ENCODE data around the gene SRGAP3.

The SRGAP3 gene

GRCh38 chr3:9026320-9027045, 223.0 kb downstream of the SRGAP3 start:
- H3K27ac ChIP-seq = no peak overlapping the region
- H4K20me1 ChIP-seq = no peaks in the 10 kb centered on the region
- TF ChIP-seq Cebpa-rat (IDR thresholded peaks at IDR 0.05) = no peak
- no peak overlapping the region for H3K9ac ChIP-seq
- no peak overlapping the region for H3K4me3 ChIP-seq
- H3K4me1 ChIP-seq = no peaks in the 10 kb centered on the region
- H3K9me3 ChIP-seq = no peaks in the 10 kb centered on the region
- H3K4me2 ChIP-seq = no peak overlapping the region
- H3K36me3 ChIP-seq = 0 out of 2 replicates have a peak, but pooled peaks cover 4% of the 10 kb centered on the region
- no peaks in the 10 kb centered on the region for H3K27me3 ChIP-seq

DNA sequence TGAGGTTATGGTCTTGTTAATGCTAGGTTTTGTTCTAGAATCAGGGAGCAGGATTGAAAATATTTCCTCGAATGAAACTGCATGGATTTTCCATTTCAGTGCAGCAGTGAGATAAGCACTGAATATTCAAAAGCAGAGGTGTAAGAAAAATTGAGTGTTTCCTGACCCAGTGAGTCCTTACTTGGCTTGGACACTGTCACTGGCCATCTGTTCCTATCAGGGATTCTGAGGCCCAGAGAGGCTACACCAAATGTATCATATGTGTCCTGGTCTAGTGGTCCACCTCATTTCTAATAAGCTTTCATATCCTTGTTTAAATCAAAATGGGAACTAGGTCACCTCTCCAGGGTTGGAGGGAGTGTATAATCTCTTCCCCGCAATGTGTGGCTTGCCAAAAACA, 225.1 kb downstream of the SRGAP3 start:
- H3K36me3 ChIP-seq = 0 out of 2 replicates have a peak, but pooled peaks cover 4% of the 10 kb centered on the region
- H3K27me3 ChIP-seq = no peaks in the 10 kb centered on the region
- no peak overlapping the region for H3K4me2 ChIP-seq
- H4K20me1 ChIP-seq = no peaks in the 10 kb centered on the region
- no peak overlapping the region for H3K27ac ChIP-seq
- no peaks in the 10 kb centered on the region for H3K4me1 ChIP-seq
- H3K9me3 ChIP-seq = no peaks in the 10 kb centered on the region
- H3K9ac ChIP-seq = no peak overlapping the region
- H3K4me3 ChIP-seq = no peak overlapping the region
- TF ChIP-seq Cebpa-rat (IDR thresholded peaks at IDR 0.05) = no peak

DNA sequence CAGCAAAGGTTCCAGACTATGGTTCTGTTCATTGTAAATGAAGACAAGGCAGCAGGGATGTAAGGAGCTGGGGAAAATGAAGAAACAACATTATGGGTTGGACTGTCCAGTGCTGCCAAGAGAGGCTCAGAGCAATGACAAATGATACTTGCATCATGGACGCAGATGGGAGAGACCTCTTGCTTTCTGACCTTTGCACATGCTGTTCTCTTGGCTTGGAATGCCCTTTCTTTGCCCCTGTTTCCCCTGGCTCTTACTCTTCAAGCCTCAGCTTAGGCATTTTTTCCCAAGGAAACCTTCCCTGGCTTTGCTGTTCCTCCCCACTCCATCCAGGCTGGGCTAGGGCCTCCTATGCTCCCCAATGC, 226.2 kb downstream of the SRGAP3 start:
- Histone ChIP-seq H4K20me1 (no peaks in the 10 kb centered on the region), H3K9ac (no peak overlapping the region), H3K36me3 (0 out of 2 replicates have a peak, but pooled peaks cover 4% of the 10 kb centered on the region), H3K4me2 (no peak overlapping the region), H3K27ac (no peak overlapping the region), H3K9me3 (no peaks in the 10 kb centered on the region), H3K4me1 (no peaks in the 10 kb centered on the region), H3K27me3 (no peaks in the 10 kb centered on the region), H3K4me3 (no peak overlapping the region)
- no peak for TF ChIP-seq Cebpa-rat (IDR thresholded peaks at IDR 0.05)

DNA sequence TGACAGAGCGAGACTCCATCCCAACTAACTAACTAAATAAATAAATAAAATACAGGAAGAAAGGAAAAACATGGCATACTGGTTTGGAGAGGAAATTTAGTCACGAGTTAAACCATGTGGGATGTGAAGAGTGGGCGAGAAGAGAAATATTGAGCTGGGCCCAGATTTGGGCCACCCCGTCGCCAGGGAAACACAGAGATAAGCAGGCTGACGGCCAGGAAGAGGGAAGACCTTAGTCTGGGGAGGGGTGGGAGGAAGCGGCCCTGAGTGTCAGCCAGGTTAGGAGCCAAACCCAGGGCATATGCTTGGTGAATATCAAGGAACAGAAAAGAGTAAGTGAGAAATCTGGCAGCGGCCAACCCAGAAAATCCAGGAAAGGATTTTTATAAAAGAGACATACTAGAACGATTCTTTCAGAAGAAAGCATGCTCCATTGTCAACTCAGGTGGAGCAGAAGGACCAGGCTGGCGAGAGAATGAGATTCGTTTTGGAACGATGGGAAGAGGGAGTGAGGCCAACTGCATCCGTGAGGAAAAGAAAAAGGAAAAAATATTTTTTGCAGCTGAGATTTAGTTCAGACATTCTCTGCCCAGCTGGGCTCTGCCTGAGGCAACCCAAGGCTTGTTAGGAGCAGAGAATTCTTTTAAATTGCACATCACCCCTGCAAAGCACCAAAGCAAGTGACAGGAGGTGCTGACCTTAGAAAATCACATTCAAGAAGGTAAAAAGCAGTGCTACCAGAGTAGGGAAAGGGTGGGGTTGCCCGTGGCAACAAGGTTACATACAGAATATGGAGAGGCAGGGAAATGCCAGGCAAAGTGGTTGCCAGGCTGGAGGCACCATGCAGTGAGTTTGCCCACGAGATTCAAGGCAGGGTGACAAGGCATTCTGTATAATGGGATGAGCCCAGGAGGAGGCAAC, 226.9 kb downstream of the SRGAP3 start:
- Histone ChIP-seq H3K27me3 (no peaks in the 10 kb centered on the region), H3K27ac (no peak overlapping the region), H4K20me1 (no peaks in the 10 kb centered on the region), H3K9ac (no peak overlapping the region), H3K36me3 (0 out of 2 replicates have a peak, but pooled peaks cover 4% of the 10 kb centered on the region), H3K4me2 (no peak overlapping the region), H3K4me1 (no peaks in the 10 kb centered on the region), H3K4me3 (no peak overlapping the region), H3K9me3 (no peaks in the 10 kb centered on the region)
- TF ChIP-seq Cebpa-rat (IDR thresholded peaks at IDR 0.05) = no peak

GRCh38 chr3:9021271-9022009, 228.0 kb downstream of the SRGAP3 start:
- H3K4me3 ChIP-seq = no peak overlapping the region
- TF ChIP-seq Cebpa-rat (IDR thresholded peaks at IDR 0.05) = no peak
- 0 out of 2 replicates have a peak, but pooled peaks cover 4% of the 10 kb centered on the region for H3K36me3 ChIP-seq
- H3K27me3 ChIP-seq = no peaks in the 10 kb centered on the region
- H3K4me1 ChIP-seq = no peaks in the 10 kb centered on the region
- no peak overlapping the region for H3K27ac ChIP-seq
- no peaks in the 10 kb centered on the region for H3K9me3 ChIP-seq
- H3K4me2 ChIP-seq = no peak overlapping the region
- no peak overlapping the region for H3K9ac ChIP-seq
- no peaks in the 10 kb centered on the region for H4K20me1 ChIP-seq

DNA sequence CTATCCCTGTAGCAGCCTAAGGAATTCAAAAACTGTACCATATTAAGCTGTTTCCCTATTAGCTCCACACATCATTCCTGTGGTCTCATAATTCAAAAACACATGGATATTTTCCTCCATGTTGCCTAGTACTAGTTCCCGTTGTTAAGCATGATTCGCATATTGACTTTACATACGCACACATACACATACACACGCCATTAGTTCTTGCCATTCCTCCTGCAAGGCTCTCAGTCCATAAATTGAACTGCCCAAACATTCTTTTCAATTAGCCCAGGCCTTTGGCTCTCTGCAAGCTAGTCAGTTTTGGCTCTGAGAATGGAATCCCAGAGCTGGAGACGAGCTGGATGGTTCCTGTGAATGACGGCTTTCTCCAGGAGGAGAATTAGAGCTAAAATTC, 229.0 kb downstream of the SRGAP3 start:
- 0 out of 2 replicates have a peak, but pooled peaks cover 4% of the 10 kb centered on the region for H3K36me3 ChIP-seq
- no peaks in the 10 kb centered on the region for H3K27me3 ChIP-seq
- no peaks in the 10 kb centered on the region for H3K9me3 ChIP-seq
- H3K27ac ChIP-seq = no peak overlapping the region
- no peak for TF ChIP-seq Cebpa-rat (IDR thresholded peaks at IDR 0.05)
- H3K9ac ChIP-seq = no peak overlapping the region
- H4K20me1 ChIP-seq = no peaks in the 10 kb centered on the region
- no peak overlapping the region for H3K4me3 ChIP-seq
- H3K4me1 ChIP-seq = no peaks in the 10 kb centered on the region
- no peak overlapping the region for H3K4me2 ChIP-seq

DNA sequence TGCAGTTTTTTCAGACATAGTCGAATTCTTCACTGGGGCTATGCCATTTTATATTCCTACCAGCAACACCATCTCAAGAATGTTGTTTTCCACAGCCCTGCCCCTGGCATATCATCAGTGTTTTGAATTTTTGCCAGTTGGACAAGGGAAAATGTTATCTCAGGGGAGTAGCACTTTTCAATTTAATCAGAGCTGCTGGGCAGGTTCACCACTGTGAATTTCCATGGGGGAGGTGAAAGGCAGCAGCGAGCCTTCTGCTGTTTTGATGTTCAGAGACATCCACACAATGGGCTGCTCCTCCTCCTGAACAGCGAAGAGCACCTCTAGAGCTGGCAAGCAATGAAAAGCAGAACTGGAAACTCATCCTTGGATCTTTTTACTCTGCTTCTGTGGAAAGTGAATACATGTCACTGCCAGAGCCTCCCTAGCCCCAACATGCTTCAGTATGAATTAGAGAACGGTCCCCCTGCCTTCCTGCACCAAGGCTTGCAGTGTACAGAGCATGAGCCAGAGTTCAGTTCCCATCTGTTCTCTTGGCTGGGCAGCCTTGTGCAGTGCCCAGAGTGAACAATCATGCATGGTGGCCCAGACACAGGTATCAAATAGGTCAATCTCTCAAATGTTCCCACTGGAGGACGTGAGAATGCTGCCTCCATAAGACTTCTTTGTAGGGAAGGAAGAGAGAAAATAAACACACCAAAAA, 230.0 kb downstream of the SRGAP3 start:
- no peak overlapping the region for H3K27ac ChIP-seq
- peaks cover 4% of the 10 kb centered on the region; the same call in 1 of the 2 replicates for H3K36me3 ChIP-seq
- no peak overlapping the region for H3K9ac ChIP-seq
- no peaks in the 10 kb centered on the region for H3K4me1 ChIP-seq
- H3K27me3 ChIP-seq = no peaks in the 10 kb centered on the region
- no peaks in the 10 kb centered on the region for H4K20me1 ChIP-seq
- H3K9me3 ChIP-seq = no peaks in the 10 kb centered on the region
- no peak overlapping the region for H3K4me3 ChIP-seq
- TF ChIP-seq Cebpa-rat (IDR thresholded peaks at IDR 0.05) = no peak
- no peak overlapping the region for H3K4me2 ChIP-seq

- Histone ChIP-seq H3K4me3 (no peak overlapping the region), H3K27ac (no peak overlapping the region), H3K4me2 (no peak overlapping the region), H3K36me3 (peaks cover 17% of the 10 kb centered on the region), H3K9me3 (0 out of 2 replicates have a peak, but pooled peaks cover 4% of the 10 kb centered on the region), H3K27me3 (no peaks in the 10 kb centered on the region), H3K4me1 (peaks cover 7% of the 10 kb centered on the region; the same call in 1 of the 2 replicates), H4K20me1 (no peaks in the 10 kb centered on the region), H3K9ac (no peak overlapping the region)
- no peak for TF ChIP-seq Cebpa-rat (IDR thresholded peaks at IDR 0.05)
These were observed 234.2 kb downstream of the SRGAP3 start for GRCh38 chr3:9015250-9015649.

Data from BLaER1 (cell line).